IPS-18a (cell line): ENCODE data around the gene SCN1B.

Experiments used
- H3K27ac ChIP-seq: one replicate; pipeline ENCODE4 v1.5.1; 2013; ENCODE audit warnings: low read length
- H3K27me3 ChIP-seq: one replicate; pipeline ENCODE4 v1.6.1; 2013; ENCODE audit warnings: mild to moderate bottlenecking, low read length; ENCODE audit not compliant: control insufficient read depth, insufficient read depth
- H3K36me3 ChIP-seq: one replicate; pipeline ENCODE4 v1.6.1; 2013; ENCODE audit warnings: low read depth, low read length; ENCODE audit not compliant: control insufficient read depth
- H3K4me1 ChIP-seq: one replicate; pipeline ENCODE4 v1.6.1; 2013; ENCODE audit warnings: low read depth, low read length; ENCODE audit not compliant: control insufficient read depth
- H3K4me3 ChIP-seq: one replicate; pipeline ENCODE4 v1.5.1; 2013; ENCODE audit warnings: low read length
- H3K9ac ChIP-seq: one replicate; pipeline ENCODE4 v1.6.1; 2013; ENCODE audit warnings: mild to moderate bottlenecking, low read length, moderate library complexity
- H3K9me3 ChIP-seq: one replicate; pipeline ENCODE4 v1.6.1; 2013; ENCODE audit warnings: low read depth, low read length; ENCODE audit not compliant: control insufficient read depth

Gene SCN1B

DNA sequence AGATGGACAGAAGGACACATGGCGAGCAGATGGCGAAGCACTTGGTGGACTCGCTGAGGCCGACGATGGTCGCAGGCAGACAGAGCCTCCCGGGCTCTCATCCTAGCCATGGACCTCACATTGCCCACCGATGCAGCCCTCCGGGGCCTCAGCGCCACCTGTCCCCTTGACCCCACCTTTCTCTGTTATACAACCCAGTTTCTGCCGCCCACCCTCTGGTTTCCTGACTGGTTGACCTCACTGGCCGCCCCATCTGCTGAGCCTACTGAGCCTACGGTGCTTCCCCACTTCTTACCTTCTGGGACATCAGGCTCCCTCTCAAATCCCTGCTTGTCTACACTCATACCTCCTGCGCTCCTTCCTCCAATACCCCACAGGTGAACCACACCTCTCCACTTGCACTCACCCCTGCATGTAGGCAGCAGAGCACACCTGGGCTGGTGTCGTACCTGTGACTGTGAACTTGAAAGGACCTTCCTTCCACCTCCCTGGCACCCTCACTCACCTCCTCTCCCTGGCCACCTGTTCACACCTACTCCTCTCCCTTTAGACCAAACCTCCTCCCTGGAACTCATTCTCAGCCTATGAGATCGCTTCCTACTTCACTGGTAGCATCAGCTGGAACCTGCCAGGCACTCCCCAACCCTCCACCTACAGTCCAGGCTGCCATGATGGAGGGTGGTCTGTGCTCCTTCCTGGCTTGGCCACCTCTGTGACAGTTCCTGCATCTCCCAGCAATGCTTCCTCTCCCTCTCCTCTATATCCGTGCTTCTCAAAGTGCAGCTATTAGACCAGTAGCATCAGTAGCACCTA, 47.3 kb downstream of the SCN1B start:
- H3K9me3 ChIP-seq = no peaks in the 10 kb centered on the region
- H3K27me3 ChIP-seq = no peaks in the 10 kb centered on the region
- no peak overlapping the region for H3K9ac ChIP-seq
- no peaks in the 10 kb centered on the region for H3K4me1 ChIP-seq
- no peak overlapping the region for H3K4me3 ChIP-seq
- no peaks in the 10 kb centered on the region for H3K36me3 ChIP-seq
- no peak overlapping the region for H3K27ac ChIP-seq

DNA sequence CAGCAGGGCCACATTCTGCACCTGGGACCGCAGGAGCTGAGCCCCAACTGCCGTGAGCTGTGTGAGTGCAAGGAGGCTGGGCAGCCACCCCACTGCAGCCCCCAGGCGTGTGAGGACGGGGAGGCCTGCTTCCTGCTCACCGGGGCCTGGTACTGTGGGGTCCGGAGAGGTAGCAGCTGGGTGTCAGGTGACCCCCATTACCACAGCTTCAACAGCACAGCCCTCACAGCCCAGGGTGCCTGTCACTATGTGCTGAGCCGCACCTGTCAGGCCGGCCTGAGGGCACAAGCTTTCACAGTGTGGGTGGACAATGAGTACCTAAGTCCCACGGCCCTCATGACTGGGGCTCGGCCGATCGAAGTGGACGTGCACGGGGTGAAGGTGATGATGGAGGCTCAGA, 49.6 kb downstream of the SCN1B start:
- H3K27me3 ChIP-seq = no peaks in the 10 kb centered on the region

DNA sequence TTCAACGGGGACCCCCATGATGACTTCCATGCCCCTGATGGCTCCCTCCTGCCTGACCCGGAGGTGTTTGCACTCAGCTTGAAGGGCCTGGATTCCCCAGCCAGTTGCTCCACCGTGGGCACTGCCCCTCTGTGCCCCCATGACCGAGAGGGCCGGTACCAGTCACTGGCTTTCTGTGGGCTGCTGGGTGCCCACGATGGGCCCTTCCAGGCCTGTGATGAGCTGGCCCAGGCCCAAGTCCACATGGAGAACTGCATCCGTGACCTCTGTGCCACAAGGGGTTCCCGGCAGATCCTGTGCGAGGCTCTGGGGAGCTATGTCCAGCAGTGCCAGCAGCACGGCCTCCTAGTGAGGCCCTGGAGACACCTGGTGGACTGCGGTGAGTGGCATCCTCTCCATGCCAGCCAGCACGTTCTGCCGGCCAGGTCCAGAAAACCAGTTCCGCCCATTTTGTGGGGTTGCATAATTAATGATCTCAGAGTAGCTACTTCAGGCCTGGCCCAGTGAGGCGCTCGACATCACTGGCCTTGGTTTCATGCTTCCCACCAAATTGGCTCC, 50.4 kb downstream of the SCN1B start:
- H3K9ac ChIP-seq = no peak overlapping the region
- H3K4me3 ChIP-seq = no peak overlapping the region
- no peaks in the 10 kb centered on the region for H3K4me1 ChIP-seq
- no peaks in the 10 kb centered on the region for H3K9me3 ChIP-seq
- H3K36me3 ChIP-seq = no peaks in the 10 kb centered on the region
- H3K27me3 ChIP-seq = no peaks in the 10 kb centered on the region
- H3K27ac ChIP-seq = no peak overlapping the region

More for the DNA sequence above, 49.6 kb downstream of the SCN1B start:
- Histone ChIP-seq H3K9ac (no peak overlapping the region), H3K27ac (no peak overlapping the region), H3K9me3 (no peaks in the 10 kb centered on the region), H3K4me1 (no peaks in the 10 kb centered on the region), H3K4me3 (no peak overlapping the region), H3K36me3 (no peaks in the 10 kb centered on the region)

DNA sequence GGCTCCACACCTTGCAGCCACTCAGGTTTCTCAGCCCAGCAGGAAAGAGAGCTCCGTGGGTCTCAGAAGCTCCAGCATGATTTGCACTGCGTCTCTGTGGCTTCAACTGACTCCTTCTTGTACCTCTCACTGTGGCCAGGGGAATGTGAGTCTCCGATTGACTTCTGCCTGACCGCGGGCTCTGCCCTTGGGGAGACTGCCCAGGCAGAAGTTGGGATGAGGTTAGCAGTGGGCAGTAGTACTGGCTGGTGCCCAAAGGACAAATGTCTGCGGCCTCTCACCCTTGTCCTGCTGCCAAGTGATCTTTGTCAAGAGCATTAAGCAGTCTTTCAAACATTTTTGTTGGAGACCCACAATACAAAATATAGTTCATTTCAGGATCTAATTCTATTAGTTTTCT, 50.9 kb downstream of the SCN1B start:
- H3K9ac ChIP-seq = no peak overlapping the region

DNA sequence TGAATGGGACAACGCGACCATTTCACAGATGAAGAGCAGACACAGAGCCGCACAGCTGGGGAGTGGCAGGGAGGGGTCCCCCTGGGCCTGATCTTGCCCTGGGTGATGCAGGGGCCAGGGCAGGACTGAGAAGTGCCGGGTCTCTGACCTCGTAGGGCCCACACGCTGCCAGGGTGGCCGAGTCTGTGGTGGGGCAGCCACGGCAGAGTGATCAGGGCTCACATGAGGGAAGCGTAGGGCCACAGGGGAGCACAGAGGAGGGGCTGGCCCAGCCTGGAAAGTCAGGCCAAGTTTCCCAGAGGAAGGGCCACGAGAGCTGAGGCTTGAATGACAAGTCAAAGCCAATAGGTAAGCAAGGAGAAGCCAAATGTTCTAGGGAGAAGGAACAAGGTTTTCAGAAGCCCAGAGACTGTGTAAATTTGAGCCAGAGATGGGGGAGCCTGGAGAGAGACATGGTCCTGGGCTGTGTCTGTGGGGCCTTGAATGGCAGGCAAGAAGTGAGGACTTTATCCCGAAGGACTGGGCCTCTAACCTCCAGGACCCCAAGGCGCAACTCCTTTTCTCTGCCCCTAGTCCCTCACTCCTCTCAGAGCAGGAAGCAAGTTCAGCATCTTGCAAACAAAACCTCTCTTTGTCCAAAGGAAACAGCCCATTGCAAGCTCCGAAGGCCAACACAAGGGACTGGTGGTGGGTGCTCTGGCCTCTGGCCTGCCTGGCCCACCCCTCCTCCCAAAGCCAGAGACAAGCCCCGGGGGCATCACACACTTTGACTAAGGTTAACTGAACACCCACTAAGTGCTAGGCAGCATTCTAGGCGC, 53.6 kb downstream of the SCN1B start:
- H3K27ac ChIP-seq = no peak overlapping the region
- no peak overlapping the region for H3K9ac ChIP-seq
- H3K27me3 ChIP-seq = no peaks in the 10 kb centered on the region
- no peaks in the 10 kb centered on the region for H3K4me1 ChIP-seq
- no peaks in the 10 kb centered on the region for H3K36me3 ChIP-seq
- H3K9me3 ChIP-seq = no peaks in the 10 kb centered on the region
- no peak overlapping the region for H3K4me3 ChIP-seq

More for the DNA sequence above, 50.9 kb downstream of the SCN1B start:
- Histone ChIP-seq H3K4me3 (no peak overlapping the region), H3K36me3 (no peaks in the 10 kb centered on the region), H3K27ac (no peak overlapping the region), H3K4me1 (no peaks in the 10 kb centered on the region), H3K9me3 (no peaks in the 10 kb centered on the region), H3K27me3 (no peaks in the 10 kb centered on the region)

DNA sequence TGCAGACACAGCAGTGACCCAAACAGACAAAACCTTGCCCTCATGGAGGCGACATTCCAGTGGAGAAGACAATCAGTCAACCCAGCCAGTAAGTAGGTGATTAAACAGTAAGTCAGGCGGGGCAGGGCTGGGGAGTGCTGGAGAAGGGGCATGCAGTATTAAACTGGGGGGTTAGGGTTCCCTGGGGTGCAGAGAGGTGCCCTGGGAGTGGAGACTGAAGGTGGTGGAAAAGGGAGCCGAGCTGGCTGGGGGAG, 54.2 kb downstream of the SCN1B start:
- Histone ChIP-seq H3K36me3 (no peaks in the 10 kb centered on the region), H3K9ac (no peak overlapping the region), H3K4me1 (no peaks in the 10 kb centered on the region)

DNA sequence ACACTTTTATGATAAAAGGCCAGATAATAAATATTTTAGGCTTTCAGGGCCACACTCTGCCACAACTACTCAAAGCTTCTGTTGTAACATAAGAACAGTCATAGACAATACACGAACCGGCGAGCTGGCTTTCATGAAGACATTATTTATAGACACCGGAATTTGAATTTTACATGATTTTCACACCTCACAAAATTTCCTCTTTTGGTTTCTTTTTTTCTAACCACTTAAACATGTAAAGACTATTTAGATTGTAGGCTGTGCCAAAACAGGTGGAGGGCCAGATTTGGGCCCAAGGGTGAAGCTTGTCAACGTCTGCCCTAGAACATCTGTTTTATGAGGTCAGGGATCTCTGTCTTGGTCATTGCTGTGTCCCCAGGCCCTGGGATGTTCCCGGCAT, 55.7 kb downstream of the SCN1B start:
- H3K9ac ChIP-seq = no peak overlapping the region

More for the DNA sequence above, 54.2 kb downstream of the SCN1B start:
- H3K4me3 ChIP-seq = no peak overlapping the region
- H3K27me3 ChIP-seq = no peaks in the 10 kb centered on the region
- H3K9me3 ChIP-seq = no peaks in the 10 kb centered on the region
- H3K27ac ChIP-seq = no peak overlapping the region

DNA sequence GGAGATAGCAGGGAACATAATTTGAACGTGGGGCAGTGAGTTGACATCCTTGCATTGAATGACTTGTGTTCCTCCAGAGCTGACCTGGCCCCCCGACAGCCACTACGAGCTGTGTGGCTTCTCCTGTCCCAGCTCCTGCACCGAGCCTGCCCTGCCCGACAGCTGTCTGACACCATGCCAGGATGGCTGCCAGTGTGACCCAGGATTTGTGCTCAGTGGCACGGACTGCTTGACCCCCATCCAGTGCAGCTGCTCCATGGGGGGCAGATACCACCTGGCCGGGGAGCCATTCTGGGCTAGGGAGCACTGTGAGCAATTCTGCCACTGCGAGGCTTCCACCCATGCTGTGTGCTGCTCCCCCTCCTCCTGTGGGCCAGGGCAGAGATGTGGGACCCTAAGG, 56.2 kb downstream of the SCN1B start:
- Histone ChIP-seq H3K36me3 (no peaks in the 10 kb centered on the region), H3K27ac (no peak overlapping the region), H3K9ac (no peak overlapping the region), H3K27me3 (peaks cover 7% of the 10 kb centered on the region), H3K9me3 (no peaks in the 10 kb centered on the region), H3K4me3 (no peak overlapping the region), H3K4me1 (no peaks in the 10 kb centered on the region)

More for the DNA sequence above, 55.7 kb downstream of the SCN1B start:
- Histone ChIP-seq H3K36me3 (no peaks in the 10 kb centered on the region), H3K4me1 (no peaks in the 10 kb centered on the region), H3K27me3 (peaks cover 3% of the 10 kb centered on the region), H3K27ac (no peak overlapping the region), H3K4me3 (no peak overlapping the region), H3K9me3 (no peaks in the 10 kb centered on the region)

DNA sequence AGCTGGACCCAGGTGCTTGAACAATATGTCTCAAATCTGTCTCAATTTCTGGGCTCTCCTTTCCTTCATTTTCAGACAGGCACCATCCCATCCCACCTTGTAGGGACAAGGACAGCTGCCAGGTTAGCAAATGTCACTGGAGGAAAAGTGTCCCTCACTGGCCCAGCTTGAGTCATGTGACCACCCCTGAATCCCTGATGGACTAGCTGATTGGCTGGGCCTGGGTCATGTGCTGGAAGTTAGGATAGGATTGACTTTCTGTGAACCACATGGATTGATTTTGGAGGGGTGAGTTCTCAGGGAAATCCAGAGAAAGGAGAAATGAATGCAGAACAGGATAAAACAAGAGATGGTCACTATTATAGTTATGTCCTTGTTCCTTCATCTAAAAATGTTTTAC, 57.1 kb downstream of the SCN1B start:
- no peak overlapping the region for H3K27ac ChIP-seq
- no peaks in the 10 kb centered on the region for H3K36me3 ChIP-seq
- peaks cover 7% of the 10 kb centered on the region for H3K27me3 ChIP-seq
- no peak overlapping the region for H3K4me3 ChIP-seq
- no peak overlapping the region for H3K9ac ChIP-seq
- H3K9me3 ChIP-seq = no peaks in the 10 kb centered on the region
- H3K4me1 ChIP-seq = no peaks in the 10 kb centered on the region

DNA sequence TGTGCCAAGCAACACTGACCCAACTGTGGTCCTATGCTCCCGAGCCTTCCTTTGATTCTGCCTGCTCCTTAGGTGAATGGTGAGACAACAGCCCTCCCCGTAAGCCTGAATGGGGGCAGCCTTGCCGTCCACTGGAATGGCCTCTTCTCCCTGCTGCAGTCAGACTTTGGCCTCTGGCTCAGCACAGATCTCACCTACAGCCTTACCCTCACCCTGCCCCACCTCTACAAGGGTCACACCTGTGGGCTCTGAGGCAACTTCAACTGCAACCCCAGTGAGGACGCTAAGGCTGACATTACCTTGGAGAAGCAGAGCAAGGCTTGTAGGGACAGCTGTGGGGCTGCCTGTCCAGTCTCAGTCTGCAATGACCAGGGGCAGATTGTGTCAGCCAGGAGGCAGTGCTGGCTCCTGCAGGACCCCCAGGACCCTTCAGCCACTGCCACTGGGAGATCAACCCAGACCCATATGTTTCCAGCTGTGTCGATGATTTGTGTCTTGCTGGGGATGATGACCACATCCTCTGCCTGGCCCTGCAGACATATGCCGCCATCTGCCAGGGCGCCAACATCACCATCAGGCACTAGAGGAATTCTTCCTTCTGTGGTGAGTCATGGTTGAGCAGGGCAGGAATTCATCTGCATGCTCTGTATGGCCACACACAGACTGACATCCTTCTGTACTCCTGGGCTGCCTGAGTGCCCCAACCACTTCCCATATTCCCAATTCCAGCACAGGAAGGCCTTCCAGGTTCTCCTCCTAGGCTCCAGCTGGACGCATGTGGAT, 58.1 kb downstream of the SCN1B start:
- H3K27ac ChIP-seq = no peak overlapping the region

DNA sequence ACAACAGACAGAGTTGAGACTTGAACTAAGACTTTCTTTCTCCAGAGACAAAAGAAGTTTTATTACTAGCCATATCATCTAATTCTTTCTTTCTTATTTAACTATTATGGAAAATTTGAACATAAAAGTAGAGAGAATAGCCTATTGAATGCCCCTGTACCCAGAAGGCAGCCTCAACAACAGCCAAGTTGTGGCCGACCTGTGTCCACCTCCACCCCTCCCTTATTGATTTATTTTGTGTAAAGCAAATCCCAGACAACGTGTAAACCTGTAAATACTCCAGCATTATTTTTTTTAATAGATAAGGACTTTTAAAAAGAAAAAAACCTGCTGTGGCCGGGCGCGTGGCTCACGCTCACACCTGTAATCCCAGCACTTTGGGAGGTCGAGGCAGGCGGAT, 59.3 kb downstream of the SCN1B start:
- peaks cover 7% of the 10 kb centered on the region for H3K27me3 ChIP-seq
- H3K4me3 ChIP-seq = no peak overlapping the region
- H3K4me1 ChIP-seq = no peaks in the 10 kb centered on the region
- no peaks in the 10 kb centered on the region for H3K9me3 ChIP-seq
- no peaks in the 10 kb centered on the region for H3K36me3 ChIP-seq
- no peak overlapping the region for H3K9ac ChIP-seq
- no peak overlapping the region for H3K27ac ChIP-seq

More for the DNA sequence above, 58.1 kb downstream of the SCN1B start:
- Histone ChIP-seq H3K4me3 (no peak overlapping the region), H3K9me3 (no peaks in the 10 kb centered on the region), H3K36me3 (no peaks in the 10 kb centered on the region), H3K9ac (no peak overlapping the region), H3K4me1 (no peaks in the 10 kb centered on the region), H3K27me3 (peaks cover 7% of the 10 kb centered on the region)
